ENCODE measurements around the gene DGCR2.

Gene DGCR2

GRCh38 chr22:19039448-19039780 lies 82.8 kb downstream of the DGCR2 start:
- H3K27ac Mint-ChIP-seq, result no peak overlapping the region
- TF ChIP-seq CTCF (IDR thresholded peaks at IDR 0.05; ENCODE audit: unreplicated experiment in 3 of 3), result no peak
- H3K36me3 Mint-ChIP-seq (ENCODE audit: low read depth), result peaks cover 11% of the 10 kb centered on the region
- H3K9me3 Mint-ChIP-seq, result no peaks in the 10 kb centered on the region
- H3K4me3 Mint-ChIP-seq, result no peak overlapping the region
- H3K27me3 Mint-ChIP-seq (ENCODE audit: low read depth), result no peaks in the 10 kb centered on the region
- H3K4me1 Mint-ChIP-seq, result no peaks in the 10 kb centered on the region

- Mint-ChIP-seq H3K4me3 (no peak overlapping the region), H3K27ac (no peak overlapping the region), H3K4me1 (no peaks in the 10 kb centered on the region), H3K36me3 (ENCODE audit: low read depth) (peaks cover 8% of the 10 kb centered on the region), H3K9me3 (no peaks in the 10 kb centered on the region), H3K27me3 (ENCODE audit: low read depth) (peaks cover 3% of the 10 kb centered on the region)
- no peak for TF ChIP-seq CTCF (IDR thresholded peaks at IDR 0.05; ENCODE audit: unreplicated experiment in 3 of 3)
These were observed 83.3 kb downstream of the DGCR2 start for GRCh38 chr22:19038728-19039447.

GRCh38 chr22:19038164-19038546 lies 84.1 kb downstream of the DGCR2 start:
- H3K4me3 Mint-ChIP-seq, result no peak overlapping the region
- peaks cover 9% of the 10 kb centered on the region for H3K27me3 Mint-ChIP-seq (ENCODE audit: low read depth)
- no peaks in the 10 kb centered on the region for H3K9me3 Mint-ChIP-seq
- no peaks in the 10 kb centered on the region for H3K4me1 Mint-ChIP-seq
- TF ChIP-seq CTCF (IDR thresholded peaks at IDR 0.05; ENCODE audit: unreplicated experiment in 3 of 3), result no peak
- H3K36me3 Mint-ChIP-seq (ENCODE audit: low read depth), result peaks cover 6% of the 10 kb centered on the region
- no peak overlapping the region for H3K27ac Mint-ChIP-seq

- H3K36me3 Mint-ChIP-seq (ENCODE audit: low read depth), result peaks cover 5% of the 10 kb centered on the region
- no peak overlapping the region for H3K4me3 Mint-ChIP-seq
- H3K4me1 Mint-ChIP-seq, result no peaks in the 10 kb centered on the region
- no peaks in the 10 kb centered on the region for H3K9me3 Mint-ChIP-seq
- TF ChIP-seq CTCF (IDR thresholded peaks at IDR 0.05; ENCODE audit: unreplicated experiment in 3 of 3), result no peak
- peaks cover 15% of the 10 kb centered on the region for H3K27me3 Mint-ChIP-seq (ENCODE audit: low read depth)
- H3K27ac Mint-ChIP-seq, result no peak overlapping the region
These were observed 84.7 kb downstream of the DGCR2 start for GRCh38 chr22:19037282-19038163.

GRCh38 chr22:19036523-19037273 lies 85.5 kb downstream of the DGCR2 start:
- Mint-ChIP-seq H3K36me3 (ENCODE audit: low read depth) (peaks cover 5% of the 10 kb centered on the region), H3K4me3 (no peak overlapping the region), H3K27ac (no peak overlapping the region), H3K27me3 (ENCODE audit: low read depth) (peaks cover 18% of the 10 kb centered on the region), H3K4me1 (no peaks in the 10 kb centered on the region), H3K9me3 (no peaks in the 10 kb centered on the region)
- TF ChIP-seq CTCF (IDR thresholded peaks at IDR 0.05; ENCODE audit: unreplicated experiment in 3 of 3), result no peak
